Stimulated activated CD8-positive, alpha-beta memory T cell treated with anti-CD3 and anti-CD28 coated beads, Interleukin-15, amount 100 ng/mL, for 24 hours (primary cell): ENCODE measurements around the gene FAM53B.

ENCODE experiments used
- DNase-seq: peaks from one replicate; pipeline ENCODE4 v3.0.0-alpha.2; 2020; ENCODE audit warnings: low read depth

Gene FAM53B

DNA sequence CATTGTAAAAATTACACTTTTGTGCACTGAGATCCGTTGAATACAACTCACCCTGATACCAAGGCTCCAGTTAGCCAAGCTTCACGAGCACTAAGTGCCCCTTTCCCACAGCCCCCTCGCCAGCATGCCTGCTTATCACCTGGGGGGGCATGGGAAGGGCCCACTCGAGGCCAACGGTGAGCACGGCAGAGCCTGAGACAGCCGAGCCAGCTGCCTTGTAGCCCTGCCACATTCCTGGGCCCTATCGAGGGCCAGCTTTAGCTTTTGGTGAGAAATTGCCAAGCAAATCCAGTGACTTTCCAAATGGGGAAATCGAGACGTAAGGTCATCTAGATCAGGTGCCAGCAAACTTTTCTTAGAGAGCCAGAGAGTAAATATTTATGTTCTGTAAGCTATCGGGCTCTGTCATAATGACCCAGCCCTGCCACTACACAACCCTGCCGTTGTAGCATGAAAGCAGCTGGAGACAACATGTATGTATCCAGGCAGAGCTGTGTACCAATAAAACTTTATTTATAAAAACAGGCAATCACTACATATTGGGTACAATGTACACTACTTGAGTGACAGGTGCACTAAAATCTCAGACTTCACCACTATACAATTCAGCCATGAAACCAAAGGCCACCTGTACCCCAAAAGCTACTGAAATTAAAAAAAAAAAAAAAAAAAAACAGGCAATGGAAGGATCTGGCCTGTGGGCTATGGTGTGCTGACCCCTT lies 83.6 kb downstream of the FAM53B start:
- DNase-seq: no peak

DNA sequence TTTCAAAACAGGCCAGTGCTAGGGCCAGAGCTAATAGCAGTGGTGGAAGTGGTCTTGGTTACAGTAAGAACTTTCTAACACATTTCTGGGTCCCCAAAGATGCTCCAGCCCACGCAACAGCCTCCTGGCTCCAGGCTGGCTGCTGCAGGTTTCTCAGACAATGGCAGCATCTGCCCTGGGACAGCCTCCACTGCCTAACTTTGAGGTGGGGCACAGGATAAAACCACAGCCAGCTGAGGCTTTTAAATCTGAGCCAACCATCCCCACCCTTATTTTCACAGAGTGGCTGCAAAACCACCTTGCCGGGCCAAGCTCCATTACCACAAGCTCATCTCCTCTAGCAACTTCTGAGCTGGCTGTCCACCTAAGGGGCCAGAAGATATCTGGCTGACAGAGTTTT lies 84.8 kb downstream of the FAM53B start:
- no peak for DNase-seq

DNA sequence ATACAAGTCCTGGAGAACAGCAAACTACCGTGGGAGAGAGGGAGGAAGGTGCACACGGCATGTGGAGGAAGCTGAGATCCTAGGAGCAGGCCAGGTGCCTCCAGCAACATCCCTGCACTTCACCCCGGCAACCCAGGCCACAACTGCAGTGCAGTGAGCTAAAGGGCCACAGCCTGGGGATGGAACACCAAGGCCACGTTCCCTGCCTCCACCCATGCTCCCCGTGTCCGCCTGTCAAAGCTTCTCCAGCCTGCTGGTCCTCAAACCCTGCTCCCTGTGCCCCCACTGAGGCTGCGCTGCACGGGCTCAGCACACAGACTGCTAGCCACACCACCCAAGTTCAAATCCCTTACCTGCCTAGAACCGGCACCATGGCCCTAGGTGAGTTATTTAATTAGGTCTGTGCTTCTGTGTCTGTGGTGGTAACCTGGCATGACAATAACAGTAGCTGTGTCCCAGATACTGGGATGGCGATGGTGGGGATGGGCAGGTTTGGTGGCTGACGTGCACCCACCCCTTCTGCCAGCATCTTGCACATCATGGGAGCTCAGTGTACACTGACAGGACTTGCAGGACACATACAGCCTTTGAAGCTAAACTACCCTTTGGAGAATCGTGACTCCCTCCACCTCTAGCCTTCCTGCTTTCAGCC lies 85.5 kb downstream of the FAM53B start:
- no peak for DNase-seq

DNA sequence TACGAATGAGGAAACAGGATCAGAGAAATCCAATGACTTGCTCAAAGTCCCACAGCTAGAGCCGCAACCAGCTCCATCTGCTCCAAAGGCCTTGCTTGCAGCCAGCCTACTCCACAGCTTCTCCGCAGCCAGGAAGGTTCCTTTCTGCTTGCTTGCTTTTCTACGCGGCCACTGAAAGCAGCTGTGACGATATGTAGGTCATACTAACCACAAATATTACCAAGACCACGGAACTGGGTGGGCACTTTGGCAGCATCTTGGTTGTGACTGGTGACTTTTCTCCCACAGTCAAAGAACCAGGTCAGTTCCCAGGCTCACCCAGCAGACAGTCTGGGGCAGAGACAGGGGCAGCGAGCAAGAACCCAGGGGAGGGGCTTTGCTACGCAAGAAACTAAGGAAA lies 86.4 kb downstream of the FAM53B start:
- no peak for DNase-seq

DNA sequence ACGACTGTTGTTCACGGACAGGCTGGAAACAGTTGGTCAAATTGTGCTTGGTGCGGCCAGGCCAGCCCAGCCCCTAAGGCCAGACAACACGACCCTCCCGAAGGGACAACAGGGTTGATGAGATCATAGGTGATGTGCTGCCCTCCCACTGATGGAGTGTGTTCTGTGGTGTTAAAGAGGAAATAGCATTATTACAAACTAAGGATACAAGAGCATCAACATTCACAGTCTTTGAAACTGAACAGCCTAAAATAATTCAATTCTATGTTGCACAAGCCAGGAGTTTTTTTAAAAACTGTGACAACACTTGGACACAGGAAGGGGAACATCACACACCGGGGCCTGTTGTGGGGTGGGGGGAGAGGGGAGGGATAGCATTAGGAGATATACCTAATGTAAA lies 87.6 kb downstream of the FAM53B start:
- DNase-seq: no peak

DNA sequence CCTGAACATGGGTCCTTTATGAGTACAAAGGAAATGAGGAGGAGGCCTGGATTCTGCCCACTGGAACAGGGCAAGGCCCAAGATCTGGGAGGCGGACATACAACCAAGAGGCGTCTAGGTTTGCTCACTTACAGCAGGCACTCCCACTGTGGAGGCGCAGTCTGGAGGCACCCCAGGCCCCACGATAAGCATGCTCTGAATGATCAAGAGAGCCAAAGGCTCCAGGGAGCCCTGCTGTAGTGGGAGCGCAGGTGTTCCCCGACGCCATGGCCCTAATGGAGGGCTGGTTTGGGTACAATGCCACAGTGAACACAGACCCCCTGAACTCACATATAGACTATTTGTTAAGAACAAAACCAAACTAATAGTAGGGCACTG lies 88.1 kb downstream of the FAM53B start:
- DNase-seq: no peak

DNA sequence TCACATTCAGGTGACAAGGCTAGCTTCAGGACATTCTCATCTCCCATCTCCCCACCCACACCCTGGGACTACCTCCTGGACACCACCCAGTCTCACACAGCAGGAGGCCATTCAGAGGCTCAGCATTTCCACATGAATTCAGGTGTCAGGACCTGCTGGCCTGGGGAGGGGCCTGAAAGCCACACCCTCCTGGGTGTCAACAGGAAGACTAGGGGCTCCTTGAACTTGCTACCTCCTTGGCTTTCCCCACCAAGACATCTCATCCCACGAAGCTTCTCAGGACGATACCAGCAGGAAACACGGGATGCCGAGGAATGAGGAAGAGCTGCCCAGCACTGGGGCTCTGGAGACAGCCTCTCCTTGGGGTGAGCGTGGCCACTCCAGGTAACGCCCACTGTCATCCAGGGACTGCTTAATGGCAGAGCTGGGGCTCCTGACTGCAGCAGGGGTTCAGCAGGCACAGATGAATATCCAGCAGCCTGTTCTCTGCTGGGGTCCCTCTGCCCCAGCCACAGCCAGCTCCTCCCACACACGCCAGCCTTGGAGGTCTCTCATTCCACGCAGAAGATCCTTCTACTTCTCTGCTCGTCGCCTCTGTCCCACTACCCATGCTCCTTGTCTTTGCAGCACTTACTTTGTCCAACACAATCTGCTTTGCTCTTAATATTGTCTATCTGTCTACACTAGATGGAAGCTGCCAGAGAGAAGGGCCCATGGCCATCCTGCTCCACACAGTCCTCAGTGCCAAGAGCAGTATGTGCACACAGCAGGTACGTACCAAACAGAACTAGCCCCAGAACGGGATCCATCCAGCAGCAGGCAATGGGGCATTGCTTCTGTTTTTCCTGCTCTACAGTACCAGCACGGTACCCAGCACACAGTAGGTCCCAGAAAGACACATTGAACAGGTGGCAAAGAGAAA lies 88.7 kb downstream of the FAM53B start:
- DNase-seq: no peak

DNA sequence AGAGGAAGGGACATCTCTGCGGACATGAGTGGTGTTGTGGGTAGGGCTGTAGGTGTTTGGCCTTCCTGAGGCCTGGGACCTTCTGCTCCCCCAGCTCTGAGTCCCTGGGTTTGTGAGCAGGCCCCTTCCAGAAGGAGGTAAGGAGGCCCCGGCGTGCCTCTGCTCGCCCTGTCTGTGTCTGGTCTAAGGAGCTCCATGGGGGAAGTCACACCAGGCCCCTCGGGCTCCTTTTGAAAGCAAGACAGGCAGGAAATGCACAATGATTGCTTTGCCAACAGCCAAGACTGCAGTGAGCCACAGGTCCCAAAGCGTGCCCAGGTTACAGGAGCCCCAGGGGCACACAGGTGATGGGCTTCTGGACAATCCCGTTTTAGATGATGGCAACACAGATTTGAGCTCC lies 89.5 kb downstream of the FAM53B start:
- no peak for DNase-seq

DNA sequence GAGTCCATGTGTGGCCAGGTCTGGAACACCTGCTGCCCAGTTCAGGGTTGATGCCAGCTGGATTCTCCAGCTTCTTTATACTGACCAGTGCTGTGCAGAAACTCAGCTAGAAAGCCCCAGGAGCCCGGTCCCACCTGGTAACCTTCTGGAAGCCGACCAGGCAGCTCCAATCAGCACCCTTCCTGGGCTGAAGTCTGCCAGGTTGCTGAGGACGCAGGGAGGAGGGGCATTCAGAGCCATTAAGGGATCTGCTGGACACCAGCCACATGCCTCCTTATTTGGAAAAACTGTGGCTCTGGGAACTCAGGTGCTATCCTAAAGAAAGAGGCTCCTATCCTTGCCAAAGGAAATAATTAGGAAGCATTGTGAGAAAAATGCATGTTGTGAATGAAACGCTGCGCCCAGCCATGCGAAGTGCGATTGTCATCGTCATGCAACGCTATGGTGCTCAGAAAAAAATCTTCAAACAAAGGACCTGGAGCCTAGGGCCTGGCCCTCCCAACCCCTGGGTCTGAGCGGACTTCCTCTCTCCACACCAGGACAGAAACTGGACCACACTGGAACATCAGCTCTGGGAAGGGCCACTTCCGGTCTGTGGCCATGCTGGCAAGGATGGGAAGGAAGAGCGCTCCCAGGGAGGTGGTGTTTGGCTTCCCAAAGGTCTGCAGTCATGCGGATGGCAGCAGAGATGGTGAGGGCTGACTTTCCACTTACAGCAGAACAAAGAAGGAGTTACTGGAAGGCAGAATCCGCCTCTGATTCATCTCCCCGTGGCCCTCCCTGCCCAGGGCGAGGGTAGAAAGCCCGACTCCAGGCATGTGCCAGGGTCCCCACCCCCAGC lies 90.1 kb downstream of the FAM53B start:
- no peak for DNase-seq

DNA sequence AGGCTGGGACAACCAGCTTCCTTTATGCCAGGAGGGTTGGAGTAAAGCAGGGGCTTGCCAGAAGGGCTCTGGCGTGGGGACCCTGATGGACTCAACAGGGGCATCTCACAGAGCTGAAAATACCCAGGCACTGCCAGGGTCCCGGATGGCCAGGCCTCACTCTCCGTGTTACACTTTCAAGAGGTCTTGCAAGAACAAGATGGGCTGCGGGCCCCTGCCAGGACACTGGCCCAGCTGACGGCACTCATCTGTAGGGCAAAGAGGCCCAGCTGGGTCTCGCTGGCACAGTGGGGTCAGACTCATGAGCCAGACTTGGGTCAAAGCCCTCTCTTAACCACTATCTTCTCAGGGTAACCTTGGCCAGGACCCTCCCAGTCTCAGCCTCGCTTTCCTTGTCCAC lies 90.9 kb downstream of the FAM53B start:
- no peak for DNase-seq

DNA sequence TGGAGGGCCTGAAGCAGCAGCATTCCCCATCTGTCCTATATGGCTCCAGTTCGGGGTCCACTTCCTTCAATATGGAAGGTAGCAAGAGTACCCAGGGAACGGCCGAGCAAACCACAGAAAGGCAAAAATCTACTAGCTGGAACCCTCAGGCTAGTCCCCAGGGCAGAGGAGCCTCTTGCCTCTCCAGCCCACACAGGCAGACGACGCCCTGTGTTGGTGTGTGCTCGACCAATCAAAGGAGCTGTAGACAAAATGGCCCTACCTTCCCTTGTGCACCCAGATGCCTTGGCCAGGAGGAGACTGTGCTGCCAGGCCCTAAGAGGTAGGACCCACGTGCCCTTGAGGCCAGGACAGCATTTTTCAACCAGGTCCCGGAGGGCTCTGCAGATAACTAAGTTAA lies 91.5 kb downstream of the FAM53B start:
- no peak for DNase-seq

DNA sequence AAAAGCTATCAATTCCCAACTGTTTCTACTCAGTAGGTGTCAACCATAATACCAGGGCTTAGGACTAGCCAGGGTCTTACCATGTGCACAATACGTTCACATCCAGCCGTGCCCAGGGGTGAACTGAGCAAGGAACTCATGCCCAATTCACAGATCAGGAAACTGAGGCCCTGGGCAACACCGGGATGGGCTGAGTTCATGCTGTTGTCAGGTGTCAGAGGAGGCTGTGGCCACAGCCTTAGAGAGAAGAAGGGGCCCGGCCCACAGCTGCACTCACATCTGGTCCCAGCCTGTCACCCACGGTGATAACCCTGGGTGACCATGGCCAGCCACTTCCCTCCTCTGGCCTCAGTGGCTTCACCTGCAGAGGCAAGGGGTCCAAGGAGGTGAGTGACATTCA lies 92.0 kb downstream of the FAM53B start:
- DNase-seq: no peak

DNA sequence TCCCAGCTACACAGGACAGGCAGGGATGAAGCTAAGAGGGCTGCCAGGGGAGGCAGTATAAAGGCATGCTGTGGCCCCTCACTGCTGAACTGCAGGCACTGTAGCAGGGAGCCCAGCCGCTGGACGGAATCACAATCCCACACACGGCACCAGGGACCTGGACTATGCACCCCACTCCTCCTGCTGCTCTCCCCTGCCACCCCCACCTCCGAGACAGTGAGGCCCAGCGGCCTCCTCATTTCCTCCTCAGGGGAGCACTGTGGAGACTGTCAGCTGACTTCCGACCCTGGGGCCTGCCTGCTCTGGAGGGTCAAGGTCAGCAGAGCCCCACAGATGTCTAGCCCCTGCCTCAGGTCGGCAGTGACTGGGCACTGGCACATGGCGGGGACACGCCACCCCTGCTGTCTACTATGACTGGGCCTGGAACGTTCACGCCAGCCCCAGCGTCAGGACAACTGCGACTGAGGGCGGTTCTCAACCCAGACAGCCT lies 92.7 kb downstream of the FAM53B start:
- no peak for DNase-seq

DNA sequence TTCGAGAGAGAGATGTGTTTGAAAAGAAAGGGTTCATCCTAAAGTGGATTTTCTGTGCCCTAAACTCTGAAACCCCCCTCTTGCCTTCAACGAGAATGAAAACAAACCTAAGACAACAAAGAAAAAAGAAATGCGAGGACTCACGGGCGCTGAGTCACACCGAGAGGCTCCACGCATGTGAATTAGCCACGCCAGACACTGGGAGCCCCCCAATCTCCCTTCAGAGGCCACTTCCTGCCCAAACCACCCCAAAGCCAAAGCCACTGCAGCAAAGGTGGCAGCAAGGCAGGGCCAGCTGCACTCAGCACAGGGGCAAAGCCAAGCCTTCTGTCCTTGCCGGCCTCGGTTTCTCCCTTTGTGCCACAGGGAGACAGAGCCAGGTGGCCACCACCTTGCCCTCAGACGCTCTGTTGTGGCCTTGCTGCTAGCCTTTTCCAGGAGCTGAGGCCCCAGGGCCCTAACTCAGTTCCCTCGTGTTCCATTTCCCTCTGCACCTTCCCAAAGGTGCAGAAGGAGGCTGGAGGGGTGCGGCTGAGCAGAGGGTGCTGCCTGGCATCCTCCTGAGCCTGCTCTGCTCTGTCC lies 93.3 kb downstream of the FAM53B start:
- DNase-seq: no peak

DNA sequence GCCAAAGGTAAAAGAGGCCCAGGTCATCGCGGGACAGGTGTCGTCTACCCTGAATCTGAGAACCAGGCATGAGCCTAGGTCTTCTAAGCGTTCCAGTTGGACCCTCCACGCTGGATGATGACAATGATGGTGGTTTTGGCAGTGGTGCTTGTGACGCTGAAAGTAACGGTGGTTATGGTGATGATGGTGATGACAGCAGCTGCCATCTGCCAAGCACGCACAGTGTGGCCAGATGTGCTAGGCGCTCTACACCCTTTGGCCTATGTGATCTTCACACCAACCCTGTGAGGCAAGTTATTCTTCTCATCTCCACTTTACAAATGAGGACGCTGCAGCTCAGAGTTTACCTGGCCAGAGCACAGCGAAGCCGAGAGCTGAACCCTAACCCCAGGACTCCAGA lies 93.9 kb downstream of the FAM53B start:
- DNase-seq: no peak

DNA sequence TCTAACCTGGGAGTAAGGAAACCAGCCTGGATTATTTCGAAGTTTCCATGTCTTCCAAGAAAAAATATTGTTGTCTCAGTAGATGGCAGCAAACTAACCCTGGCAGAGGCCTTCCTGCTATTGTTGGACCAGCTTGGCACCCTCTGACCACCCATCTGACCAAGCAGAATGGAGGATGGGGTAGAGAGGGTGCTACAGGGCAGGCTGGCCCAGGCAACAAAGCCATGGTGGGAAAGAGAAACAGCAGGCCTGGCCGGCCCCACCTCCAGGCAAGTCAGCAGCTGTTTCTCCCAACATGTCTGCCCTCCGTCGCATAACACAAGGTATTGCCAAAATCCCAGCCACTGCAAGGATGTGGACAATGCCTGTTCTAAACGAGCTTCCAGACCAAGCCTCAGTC lies 95.0 kb downstream of the FAM53B start:
- no peak for DNase-seq

DNA sequence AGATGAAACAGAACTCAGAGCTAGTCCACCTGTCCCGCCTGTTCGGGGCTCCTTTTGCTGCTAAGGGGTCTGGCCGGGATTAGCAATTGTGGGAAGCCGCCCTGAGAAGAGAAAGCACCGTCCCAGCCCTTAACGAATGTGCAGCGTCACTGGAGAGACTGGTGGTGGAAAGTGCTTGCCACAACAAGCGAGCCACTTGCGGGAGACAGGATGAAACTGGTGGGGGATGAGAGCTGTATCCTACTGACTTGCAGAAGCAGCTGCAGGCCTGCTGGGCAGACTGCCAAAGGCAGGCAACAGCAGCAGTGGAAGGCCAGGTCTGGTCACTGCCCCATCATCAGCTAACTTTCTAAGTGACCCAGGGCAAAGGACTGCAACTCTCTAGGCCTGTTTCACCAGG lies 95.4 kb downstream of the FAM53B start:
- no peak for DNase-seq

DNA sequence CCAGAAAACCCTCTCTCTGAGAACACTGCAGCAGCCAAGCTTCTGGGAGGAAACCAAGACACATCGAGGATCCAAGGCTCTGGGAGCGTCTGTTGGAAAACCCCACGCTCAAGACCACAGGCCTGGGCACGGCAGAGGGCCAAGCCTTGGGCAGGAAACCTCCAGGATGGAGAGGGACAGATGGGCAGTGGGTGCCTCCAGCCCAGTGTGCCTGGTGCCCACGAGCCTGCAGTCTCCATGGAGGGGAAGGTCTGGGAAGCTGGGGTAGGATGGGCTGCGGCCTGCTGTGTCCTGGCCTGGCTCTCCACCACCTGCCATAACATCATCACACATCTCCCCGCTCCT lies 96.1 kb downstream of the FAM53B start:
- no peak for DNase-seq

DNA sequence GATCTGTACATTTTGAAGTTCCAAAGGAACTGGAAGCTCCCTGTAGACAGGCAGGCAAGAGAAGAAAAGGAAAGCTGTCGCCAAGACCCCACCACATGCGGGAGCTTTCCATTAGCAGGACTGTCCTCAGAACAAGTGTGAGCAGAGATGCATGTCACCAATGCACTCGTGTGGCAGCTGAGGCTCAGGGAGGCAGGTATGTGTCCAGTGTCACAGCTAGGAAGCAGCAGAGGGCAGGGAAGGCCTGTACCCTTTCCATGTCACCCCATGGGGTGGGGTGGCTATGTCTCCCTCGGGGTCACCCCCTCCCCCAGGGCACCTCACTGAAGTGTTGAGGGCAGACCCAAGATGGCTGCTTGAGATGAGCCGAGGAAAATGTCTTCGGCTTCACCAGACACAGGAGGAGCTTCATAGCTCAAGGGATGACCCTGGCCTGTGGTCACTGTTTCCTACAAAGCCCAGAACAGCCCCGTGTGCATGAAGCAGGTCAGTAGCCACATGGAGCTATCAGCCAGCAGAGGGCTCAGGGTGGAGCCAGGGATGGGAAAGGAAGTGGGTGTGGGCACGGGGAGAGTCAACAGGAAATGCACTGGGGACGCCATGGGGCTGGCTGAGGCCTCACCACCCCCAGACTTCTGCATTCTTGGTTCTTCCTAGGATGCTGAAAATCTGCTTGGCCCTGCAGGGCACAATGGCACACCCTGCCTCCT lies 96.6 kb downstream of the FAM53B start:
- DNase-seq: no peak

DNA sequence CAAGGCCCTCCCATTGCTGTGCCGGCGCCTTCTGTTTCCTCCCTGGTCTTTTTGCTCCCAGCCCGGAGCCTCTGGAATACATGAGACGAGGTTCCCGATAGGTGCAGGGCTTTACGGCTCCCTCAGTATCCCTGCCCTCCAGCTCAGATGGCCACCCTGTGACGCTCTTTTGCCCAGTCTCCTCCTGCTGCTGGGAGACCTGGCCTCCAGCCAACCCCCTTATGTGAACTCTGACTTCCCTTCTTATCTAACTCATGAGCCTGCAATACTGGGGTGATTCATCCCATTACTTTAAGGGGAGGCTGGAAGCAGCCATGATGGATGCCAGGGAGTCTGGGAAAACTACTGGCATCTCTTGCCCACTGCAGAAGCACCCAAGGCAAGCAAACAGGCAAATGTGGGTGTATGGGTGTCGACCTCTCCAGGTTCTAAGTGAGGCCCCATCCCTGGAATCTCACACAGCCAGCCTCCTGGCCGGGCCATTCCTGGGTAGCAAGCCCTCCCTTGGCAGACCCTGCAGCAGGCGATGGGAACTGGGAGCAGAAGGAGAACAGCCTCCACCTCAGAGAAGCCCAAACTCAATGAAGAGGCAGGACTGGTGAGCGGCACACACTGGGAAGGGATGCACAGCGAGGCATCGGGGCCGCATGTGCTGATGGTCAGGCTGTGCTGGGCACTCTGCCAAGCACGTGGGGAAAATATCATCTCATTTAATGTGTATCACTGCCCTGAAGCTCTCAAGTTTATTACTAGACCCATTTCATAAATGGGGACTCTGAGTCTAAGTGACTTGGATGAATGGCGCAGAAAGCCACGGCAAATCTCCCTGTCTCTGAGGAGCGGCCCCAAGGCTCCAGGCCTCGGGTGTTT lies 97.5 kb downstream of the FAM53B start:
- no peak for DNase-seq
